ENCODE data around the gene KCNAB1. TPM values are rescaled to one million over a fixed set of nuclear protein-coding genes. Genes with fewer than 3 reads are reported as not detected.
A peak's percentile ranks its signal among the peaks of the same experiment; 100 is the strongest.
"Not testable (repeated sequence)": the region's sequence is repeated elsewhere in the genome, so short reads cannot be mapped to it uniquely, and the experiment has no call there.

The KCNAB1 gene
- polyA plus RNA-seq (ENCODE audit: insufficient read length in 4 of 4): 10 to 100 TPM in 1 of 4 donors, 1 to 10 TPM in 3; 2.9 to 10.9 (median 4.1) TPM

DNA sequence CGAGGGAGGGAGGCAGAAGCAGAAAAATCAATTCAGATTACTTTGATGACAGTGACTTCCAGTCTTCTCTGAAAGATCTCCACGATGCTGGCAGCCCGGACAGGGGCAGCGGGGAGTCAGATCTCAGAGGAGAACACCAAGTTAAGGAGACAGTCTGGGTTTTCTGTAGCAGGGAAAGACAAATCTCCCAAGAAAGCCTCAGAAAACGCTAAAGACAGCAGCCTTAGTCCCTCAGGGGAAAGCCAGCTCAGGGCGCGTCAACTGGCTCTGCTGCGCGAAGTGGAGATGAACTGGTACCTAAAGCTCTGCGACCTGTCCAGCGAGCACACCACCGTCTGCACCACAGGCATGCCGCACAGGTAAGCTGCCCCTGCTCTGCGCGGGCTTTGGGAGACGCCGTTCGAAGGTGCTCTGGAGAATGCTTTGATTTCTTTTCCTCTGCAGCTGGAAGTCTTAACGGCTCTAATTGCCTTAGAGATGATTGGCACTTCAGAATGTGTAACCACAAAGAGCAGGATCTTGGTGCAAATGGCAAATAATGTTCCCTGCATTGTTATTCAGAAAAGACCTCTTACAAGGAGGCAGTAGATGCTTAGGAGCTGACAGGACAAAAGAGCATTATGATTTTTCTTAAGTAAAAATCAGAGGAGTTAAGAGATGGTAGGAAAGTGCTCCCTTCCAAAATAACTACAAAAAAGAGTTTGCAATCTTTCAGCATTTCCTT is at the start of gene KCNAB1:
Gene KCNAB1, plus strand, starts transcription at position 51 of the 724 bp plus-strand sequence.
- no peak for DNase-seq (ENCODE audit: low read depth in 4 of 4, low spot score in 3 of 4)

DNA sequence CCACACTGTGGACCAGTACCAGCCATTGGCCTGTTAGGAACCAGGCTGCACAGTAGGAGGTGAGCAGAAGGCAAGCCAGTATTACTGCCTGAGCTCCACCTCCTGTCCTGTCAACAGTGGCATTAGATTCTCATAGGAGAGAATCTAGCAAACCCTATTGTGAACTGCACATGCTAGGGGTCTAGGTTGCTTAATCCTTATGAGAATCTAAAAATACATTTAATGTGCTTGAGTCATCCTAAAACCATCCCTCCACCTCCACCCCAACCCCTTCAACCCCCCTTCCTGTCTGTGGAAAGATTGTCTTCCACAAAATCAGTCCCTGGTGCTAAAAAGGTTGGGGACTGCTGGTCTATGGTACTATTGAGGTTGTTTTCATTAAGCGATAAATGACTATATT is 49.3 kb upstream of the KCNAB1 start:
- no peak for DNase-seq (ENCODE audit: low read depth in 4 of 4, low spot score in 3 of 4)

DNA sequence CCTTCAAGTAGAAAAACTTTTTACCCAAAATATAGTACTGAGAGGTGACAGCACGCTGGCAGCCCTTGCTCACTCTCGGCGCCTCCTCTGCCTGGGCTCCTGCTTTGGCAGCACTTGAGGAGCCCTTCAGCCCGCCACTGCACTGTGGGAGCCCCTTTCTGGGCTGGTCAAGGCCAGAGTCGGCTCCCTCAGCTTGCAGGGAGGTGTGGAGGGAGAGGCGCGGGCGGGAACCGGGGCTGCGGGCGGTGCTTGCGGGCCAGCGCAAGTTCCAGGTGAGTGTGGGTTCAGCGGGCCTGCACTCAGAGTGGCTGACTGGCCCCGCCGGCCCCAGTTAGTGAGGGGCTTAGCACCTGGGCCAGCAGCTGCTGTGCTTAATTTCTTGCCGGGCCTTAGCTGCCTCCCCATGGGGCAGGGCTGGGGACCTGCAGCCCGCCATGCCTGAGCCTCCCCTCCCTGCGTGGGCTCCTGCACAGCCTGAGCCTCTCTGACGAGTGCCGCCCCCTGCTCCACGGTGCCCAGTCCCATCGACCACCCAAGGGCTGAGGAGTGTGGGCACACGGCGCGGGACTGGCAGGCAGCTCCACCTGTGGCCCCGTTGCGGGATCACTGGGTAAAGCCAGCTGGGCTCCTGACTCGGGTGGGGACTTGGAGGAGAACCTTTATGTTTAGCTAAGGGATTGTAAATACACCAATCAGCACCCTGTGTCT is 47.3 kb upstream of the KCNAB1 start:
- DNase-seq (ENCODE audit: low read depth in 4 of 4, low spot score in 3 of 4): not testable (repeated sequence)

DNA sequence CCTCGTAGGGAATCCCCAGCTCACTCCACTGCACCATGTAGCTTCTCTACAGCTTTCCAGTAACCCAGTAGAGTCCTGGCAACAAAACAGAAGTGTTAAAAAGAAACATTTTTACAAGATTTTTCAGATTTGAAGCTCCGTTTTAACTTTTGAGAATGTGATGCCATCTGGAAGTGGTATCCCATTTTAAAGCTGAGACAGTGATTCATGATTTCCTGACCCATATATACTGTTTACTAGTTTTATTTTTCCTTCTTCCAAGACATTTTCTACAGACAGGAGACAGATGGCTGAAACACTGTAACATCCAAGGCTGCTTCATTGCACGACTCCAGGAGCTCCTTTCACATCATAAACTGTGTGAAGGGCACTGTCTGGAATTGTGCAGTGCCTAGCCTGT is 30.3 kb upstream of the KCNAB1 start:
- DNase-seq (ENCODE audit: low read depth in 4 of 4, low spot score in 3 of 4): no peak

DNA sequence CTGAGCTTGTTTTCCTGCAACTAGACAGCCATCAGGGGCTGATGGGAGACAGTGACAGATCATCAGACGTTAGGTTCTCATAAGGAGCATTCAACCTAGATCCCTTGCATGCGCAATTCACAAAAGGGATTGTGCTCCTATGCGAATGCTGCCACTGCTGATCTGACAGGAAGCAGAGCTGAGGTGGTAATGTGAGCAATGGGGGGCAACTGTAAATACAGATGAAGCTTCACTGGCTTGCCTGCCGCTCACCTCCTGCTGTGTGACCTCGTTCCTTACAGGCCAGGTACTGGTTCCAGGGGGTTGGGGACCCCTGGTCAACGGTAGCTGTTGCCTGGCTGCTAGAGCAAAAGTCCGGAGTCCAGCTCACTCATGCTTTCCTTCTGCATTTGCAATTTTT is 26.4 kb upstream of the KCNAB1 start:
- peak in 1 of 4 donors; percentile 6 for DNase-seq (ENCODE audit: low read depth in 4 of 4, low spot score in 3 of 4)

DNA sequence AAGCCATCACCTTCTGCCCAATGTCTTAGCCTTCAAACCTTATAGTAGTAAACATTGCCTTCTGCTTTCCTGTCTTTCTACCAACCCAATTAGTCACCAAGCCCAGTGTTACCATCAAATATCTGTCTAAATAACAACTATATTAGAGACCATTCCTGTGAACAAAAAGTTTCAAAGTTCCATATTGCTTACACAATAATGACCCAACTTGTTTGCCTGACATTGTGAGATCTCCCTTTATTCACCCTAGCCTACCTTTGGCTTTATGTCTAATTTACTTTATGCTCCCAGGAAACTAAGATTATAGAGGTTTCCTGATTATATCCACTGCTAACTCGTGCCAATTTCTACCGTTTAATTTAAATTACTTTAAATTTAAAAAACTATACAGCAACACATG is 26.0 kb upstream of the KCNAB1 start:
- no peak for DNase-seq (ENCODE audit: low read depth in 4 of 4, low spot score in 3 of 4)

DNA sequence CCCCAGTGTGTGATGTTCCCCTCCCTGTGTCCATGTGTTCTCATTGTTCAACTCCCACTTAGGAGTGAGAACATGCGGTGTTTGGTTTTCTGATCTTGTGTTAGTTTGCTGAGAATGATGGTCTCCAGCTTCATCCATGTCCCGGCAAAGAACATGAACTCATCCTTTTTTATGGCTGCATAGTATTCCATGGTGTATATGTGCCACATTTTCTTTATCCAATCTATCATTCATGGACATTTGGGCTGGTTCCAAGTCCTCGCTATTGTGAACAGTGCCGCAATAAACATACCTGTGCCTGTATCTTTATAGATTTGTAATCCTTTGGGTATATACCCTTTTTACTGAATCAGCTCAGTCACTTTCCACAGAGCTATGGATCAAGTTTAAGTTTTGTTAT is 24.7 kb upstream of the KCNAB1 start:
- not testable (repeated sequence) for DNase-seq (ENCODE audit: low read depth in 4 of 4, low spot score in 3 of 4)

DNA sequence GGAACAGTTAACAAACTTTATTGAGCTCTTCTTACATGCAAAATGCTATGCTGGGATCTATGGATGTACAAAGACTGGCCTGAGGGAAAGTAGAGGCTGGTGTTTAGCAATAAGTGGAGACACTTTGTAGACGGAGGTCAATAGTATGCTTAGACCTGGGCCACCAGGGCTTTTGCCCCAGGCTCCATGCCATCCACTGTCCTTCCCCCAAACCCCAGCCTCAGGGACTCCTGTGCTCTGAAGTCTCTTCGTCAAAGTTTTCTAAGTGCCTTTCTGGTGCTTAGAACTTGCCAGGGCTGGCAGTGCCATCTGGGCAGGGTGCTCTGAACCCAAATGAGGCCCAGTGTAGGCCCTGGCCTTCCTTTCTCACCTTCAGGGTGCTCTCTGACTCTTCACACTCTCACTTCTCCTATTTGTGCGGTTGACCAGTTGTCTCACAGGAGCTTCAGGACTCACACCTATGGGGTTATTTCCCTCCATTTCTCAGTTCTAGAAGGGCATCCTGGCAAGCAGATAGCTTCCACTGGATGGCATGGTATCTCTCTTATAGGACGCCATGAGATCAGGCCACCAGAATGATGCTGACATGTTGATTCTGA is 21.8 kb upstream of the KCNAB1 start:
- no peak for DNase-seq (ENCODE audit: low read depth in 4 of 4, low spot score in 3 of 4)

DNA sequence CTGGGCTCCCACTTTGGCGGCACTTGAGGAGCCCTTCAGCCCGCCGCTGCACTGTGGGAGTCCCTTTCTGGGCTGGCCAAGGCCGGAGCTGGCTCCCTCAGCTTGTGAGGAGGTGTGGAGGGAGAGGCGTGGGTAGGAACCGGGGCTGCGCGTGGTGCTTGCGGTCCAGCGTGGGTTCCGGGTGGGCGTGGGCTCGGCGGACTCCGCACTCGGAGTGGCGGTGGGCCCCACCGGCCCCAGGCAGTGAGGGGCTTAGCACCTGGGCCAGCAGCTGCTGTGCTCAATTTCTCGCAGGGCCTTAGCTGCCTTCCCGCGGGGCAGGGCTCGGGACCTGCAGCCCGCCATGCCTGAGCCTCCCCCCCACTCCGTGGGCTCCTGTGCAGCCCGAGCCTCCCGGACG is 21.0 kb upstream of the KCNAB1 start:
- DNase-seq (ENCODE audit: low read depth in 4 of 4, low spot score in 3 of 4): not testable (repeated sequence)

DNA sequence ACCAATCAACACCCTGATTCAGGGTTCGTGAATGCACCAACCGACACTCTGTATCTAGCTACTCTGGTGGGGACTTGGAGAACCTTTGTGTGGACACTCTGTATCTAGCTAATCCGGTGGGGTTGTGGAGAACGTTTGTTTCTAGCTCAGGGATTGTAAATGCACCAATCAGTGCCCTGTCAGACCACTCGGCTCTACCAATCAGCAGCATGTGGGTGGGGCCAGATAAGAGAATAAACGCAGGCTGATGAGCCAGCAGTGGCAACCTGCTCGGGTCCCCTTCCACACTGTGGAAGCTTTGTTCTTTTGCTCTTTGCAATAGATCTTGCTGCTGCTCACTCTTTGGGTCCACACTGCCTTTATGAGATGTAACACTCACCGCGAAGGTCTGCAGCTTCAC is 20.4 kb upstream of the KCNAB1 start:
- DNase-seq (ENCODE audit: low read depth in 4 of 4, low spot score in 3 of 4): not testable (repeated sequence)

DNA sequence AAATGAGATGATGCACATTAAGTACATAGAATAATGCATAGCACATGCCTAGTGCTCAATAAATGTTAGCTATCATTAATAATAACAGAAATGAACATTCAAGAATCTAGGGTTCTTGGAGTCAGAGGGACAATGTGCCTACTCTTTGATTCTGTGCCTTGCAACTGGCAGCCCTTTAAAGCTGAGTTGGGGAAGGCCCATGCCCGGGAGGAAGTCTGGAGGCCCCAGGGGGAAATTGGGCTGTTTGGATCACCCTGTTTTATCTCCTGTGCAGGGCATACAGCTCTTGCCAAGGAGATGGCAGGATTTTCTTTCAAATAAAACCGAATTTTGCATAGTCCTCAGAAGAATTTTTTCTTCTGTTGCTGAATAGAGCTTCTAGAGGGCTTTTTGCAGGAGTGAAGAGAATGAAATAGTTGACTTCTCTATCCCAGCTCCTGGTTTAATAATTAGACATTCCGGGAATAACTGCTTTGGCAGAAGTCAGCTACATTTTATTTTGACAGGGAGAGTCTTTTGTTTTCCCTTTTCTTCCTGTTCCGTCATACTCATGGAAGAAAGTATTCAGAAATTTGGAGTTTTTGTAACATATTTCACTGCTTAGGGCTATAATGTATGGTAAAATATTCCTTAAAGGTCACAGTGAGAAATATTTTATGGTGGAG is 18.0 kb upstream of the KCNAB1 start:
- peak in 1 of 4 donors; percentile 6 for DNase-seq (ENCODE audit: low read depth in 4 of 4, low spot score in 3 of 4)

DNA sequence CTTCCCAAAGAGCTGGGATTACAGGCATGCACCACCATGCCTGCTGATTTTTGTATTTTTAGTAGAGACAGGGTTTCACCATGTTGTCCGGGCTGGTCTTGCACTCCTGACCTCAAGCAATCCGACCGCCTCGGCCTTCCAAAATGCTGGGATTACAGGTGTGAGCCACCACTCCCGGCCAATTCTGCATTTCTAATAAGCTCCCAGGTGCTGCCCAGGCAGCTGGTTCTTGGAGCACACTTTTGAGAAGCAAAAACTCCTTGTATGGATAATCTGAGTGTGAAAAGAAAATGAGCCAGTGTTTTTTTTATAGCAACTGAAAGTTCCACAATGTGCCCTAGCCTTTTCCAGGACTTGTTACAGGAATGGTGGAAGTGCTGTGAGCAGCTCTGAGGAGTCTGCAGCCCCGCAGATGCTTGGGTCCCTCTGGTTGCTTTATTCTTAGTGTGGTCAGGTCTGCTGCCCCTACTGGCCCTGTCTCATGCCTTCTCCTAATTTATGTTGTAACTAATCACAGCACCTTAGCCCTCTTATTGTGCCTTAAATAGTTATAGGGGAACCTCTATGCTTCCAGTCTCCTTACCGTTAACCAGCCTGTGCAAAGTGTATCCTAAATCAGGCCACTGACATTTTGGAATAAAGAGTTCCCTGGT is 13.5 kb upstream of the KCNAB1 start:
- no peak for DNase-seq (ENCODE audit: low read depth in 4 of 4, low spot score in 3 of 4)

DNA sequence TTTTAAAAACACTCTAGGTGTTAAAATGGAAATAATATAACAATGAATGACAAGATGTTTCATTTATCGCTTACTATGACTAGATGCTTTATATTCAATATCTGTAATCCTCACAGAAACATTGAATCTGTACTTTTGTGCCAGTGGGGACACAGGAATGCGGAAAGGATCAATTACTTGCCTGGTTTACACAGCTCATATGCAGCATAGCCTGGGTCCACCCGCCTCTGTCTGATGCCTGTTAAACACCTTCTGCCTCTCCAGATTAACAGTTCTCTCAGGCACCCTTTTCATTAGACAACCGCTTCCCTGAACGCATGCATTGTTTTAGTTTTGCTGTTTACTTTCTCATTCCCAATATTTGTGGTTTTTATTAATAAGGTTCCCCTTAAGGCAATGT is 12.9 kb upstream of the KCNAB1 start:
- DNase-seq (ENCODE audit: low read depth in 4 of 4, low spot score in 3 of 4): no peak

DNA sequence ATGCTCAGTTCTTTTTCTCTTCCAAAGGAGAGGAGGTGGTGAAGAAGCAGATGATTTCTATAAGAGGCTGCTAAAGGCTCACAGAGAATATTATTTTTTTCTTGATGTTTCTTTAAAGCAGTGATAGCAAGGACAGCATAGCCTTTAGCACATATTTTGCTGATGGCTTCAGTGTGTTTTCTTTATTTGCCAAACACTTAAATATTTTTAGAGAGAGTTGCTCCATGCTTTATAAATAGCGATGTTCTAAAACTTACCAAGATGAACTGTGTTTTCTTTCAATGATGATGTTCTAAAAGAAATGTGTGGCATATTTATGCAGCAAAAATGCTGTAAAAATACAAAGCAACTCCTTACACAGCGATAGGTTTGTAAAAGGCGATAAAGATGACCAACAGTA is 11.8 kb upstream of the KCNAB1 start:
- no peak for DNase-seq (ENCODE audit: low read depth in 4 of 4, low spot score in 3 of 4)

DNA sequence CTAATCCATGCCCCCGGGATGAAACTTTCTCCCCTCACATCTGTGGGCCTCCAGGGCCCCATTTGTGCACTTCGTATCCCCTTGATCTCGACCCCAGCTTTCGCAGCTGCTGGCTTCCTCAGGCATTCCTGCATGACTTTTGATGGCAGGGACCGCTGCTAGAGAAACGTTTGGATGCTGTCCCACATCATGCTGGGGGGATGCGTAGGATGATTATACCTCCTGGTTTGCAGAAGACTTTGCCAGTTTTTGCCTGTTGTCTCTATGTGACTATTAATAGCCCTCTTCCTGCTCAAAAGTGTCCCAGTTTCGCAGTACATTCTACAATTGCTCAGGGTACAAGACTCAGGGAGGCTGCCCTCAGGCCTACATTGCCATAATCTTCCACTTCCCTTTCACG is 10.4 kb upstream of the KCNAB1 start:
- DNase-seq (ENCODE audit: low read depth in 4 of 4, low spot score in 3 of 4): no peak

DNA sequence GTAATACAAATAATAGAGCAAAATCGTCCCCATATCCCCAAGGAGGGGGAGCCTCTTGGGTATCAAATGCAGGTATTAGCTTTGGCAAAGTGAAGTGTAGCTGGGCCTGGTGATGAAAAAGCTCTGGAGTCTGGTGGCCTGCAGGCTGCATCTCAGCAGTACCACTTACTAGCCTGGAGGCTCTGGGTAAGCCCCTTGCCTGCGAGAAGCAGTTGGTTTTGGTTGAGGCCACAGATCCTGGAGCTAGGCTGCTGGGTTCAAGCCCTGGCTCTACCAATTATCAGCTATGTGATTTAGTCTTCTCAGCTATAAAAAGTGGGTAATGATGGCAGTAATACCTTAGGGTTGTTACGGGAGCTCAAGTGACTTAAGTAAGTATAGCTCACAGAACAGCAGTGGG is 6.1 kb downstream of the KCNAB1 start:
- DNase-seq (ENCODE audit: low read depth in 4 of 4, low spot score in 3 of 4): no peak

DNA sequence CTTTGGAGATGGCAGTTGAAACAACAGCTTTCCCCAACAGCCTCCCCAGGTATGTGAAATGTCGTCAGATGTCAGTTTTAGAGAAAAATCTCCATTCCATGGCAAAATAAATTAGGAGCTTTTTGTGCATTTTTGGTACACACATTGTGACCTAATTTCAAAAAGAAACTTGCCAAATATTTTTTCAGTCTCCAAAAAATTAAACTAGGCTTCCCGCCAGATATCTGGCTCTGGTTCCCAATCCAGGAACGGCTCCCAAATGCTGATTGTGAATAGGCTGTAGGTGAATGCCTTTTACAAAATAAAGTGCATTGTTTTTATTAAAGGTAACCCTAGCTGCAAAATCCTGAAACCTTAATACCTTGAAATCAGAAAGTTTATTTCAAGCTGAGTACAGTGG is 10.9 kb downstream of the KCNAB1 start:
- DNase-seq (ENCODE audit: low read depth in 4 of 4, low spot score in 3 of 4): no peak

DNA sequence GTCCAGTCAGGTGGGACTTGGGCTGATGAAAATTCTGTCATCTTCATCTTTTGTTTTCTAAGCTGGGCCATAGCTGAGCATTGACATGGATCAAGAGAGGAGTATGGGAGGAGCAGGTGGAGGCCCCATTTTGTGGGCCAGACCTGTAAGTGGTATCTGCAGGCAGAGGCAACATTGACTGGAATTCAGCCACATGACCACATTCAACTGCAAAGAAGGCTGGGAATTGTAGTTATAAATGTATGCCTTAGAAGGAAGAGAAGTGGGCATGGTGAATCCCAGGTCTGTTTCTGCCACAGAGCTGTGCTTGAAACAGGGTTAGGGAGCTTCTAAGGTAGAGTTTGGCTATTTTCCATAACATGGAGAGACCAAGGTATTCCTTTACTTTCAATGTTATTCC is 11.4 kb downstream of the KCNAB1 start:
- DNase-seq (ENCODE audit: low read depth in 4 of 4, low spot score in 3 of 4): no peak

DNA sequence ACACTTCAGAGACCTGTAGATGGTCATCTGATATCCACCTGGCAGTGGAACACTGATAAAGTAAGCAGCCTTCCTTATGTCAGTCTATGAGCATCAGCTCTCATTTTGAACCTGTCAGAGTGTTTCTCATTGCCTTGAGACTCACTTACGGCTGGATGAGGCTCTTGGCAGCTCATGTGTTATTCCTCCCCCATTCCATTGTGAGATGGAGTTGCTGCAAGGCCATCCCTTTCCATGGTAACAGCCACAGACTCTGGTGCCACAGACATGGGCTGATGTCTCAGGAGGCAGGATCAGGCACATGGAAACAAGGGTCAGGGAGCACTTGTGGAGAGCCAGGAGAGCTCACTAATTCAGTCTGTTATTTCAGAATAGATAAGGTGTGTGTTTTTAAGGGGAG is 11.9 kb downstream of the KCNAB1 start:
- DNase-seq (ENCODE audit: low read depth in 4 of 4, low spot score in 3 of 4): no peak

DNA sequence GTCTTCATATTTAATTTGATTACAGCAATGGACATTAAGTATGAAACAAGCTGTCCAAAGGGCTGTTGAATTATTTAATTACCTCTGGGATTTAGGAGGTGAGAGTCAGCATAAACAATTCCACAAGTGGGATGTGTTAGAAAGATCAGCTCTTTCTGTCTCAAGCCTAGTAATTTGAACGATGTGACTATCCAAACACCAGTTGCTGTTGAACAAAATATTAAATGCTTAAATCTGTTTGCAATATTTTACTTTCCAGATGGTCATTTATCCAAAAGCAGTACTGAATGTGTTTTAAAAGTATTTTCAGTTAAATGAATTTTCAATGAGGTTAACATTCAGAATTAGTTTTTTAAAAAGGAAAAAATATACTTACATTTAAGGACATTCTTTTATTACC is 12.7 kb downstream of the KCNAB1 start:
- DNase-seq (ENCODE audit: low read depth in 4 of 4, low spot score in 3 of 4): no peak

Measured in left renal pelvis (tissue), 4 donors.